ENCODE results near the gene CPED1. TPM values are rescaled to one million over a fixed set of nuclear protein-coding genes. Genes with fewer than 3 reads are reported as not detected.

CPED1 gene
- total and polyA plus RNA-seq, 10 of the 15 experiments (the other 5 are each of a cell fraction or from before 2014, with no cell fraction given) = 0.01 to 0.77 (median 0.10) TPM; not detected in 1

DNA sequence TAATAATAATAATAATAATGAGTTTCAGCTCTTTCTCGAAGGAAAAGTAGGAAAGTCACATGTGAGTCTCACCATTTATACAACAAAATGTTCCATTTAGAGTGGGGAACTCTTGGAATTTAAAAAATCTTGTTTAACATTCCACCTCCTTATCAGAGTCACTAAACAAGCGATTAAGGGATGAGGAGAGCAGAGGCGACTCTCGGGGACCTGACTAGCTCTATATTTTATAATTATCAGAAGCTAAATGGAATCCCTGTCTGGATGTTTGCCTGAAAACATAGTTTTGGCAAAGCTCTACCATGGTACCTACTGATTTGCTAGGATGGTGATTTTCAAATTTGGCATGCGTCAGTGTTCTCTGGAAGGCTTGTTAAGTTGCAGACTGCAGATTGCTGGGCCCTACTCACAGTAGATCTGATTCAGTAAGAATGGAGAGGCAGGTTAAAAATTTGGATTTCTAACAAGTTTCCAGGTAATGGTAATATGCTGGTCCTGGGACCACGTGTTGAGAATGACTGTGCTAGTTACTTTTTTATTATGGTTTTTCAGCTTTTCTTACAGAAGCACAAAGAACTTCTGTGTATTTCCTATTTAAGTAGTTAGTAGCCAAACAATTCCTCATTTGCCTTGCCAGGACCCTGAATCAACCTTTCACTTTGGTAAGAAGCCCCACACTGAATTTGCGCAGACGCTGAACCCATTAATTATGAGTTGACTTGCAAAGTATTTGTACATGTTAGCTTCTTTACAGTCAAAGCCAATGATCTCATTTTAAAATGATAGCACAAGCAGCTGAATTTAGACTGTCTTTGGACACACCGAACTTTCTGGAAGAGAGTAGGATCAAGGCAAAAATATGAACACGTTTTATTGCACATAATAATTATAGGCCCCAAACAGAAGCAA is 39.5 kb downstream of the CPED1 start:
- Histone ChIP-seq H4K20me1 (ENCODE audit: control insufficient read depth, insufficient read depth) (no peaks in the 10 kb centered on the region), H3K4me3 (no peak overlapping the region), H3K4me1 (ENCODE audit: control insufficient read depth, insufficient read depth, low read length) (no peaks in the 10 kb centered on the region), H3K9me3 (replicated peaks; ENCODE audit: control insufficient read depth, insufficient read depth, low read length) (no peaks in the 10 kb centered on the region), H3K79me2 (ENCODE audit: control insufficient read depth, insufficient read depth, low read length) (no peaks in the 10 kb centered on the region), H3K36me3 (ENCODE audit: control insufficient read depth in 2 of 2, insufficient read depth in 2 of 2, low read length in 1 of 2) (no peaks in the 10 kb centered on the region), H3K4me2 (ENCODE audit: control insufficient read depth, insufficient read depth) (no peak overlapping the region), H3K27me3 (replicated peaks in 1 of 2; ENCODE audit: control insufficient read depth in 2 of 2, insufficient read depth in 2 of 2, low read length in 1 of 2) (no peaks in the 10 kb centered on the region), H3K27ac (ENCODE audit: control insufficient read depth, insufficient read depth) (no peak overlapping the region), H3K9ac (ENCODE audit: control insufficient read depth, insufficient read depth, low read length) (no peak overlapping the region), H2AFZ (ENCODE audit: control insufficient read depth, low read depth, low read length) (no peak overlapping the region)
- no peak for ATAC-seq
- POLR2A ChIA-PET = no interaction called here
- in situ Hi-C loops (cut with MboI) (no loop called here), intact Hi-C loops (cut with micrococcal nuclease; ENCODE audit: unreplicated experiment) (no loop called here)
- no peak for TF ChIP-seq NRF1 (conservative IDR thresholded peaks at IDR 0.05; ENCODE audit: low read depth, low read length)
- TF ChIP-seq, protein P1, sequence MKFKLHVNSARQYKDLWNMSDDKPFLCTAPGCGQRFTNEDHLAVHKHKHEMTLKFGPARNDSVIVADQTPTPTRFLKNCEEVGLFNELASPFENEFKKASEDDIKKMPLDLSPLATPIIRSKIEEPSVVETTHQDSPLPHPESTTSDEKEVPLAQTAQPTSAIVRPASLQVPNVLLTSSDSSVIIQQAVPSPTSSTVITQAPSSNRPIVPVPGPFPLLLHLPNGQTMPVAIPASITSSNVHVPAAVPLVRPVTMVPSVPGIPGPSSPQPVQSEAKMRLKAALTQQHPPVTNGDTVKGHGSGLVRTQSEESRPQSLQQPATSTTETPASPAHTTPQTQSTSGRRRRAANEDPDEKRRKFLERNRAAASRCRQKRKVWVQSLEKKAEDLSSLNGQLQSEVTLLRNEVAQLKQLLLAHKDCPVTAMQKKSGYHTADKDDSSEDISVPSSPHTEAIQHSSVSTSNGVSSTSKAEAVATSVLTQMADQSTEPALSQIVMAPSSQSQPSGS (IDR thresholded peaks at IDR 0.05; ENCODE audit: low read length) = no peak
- TF ChIP-seq CREM (IDR thresholded peaks at IDR 0.05; ENCODE audit: low read depth) = no peak
- TF ChIP-seq, protein P2, sequence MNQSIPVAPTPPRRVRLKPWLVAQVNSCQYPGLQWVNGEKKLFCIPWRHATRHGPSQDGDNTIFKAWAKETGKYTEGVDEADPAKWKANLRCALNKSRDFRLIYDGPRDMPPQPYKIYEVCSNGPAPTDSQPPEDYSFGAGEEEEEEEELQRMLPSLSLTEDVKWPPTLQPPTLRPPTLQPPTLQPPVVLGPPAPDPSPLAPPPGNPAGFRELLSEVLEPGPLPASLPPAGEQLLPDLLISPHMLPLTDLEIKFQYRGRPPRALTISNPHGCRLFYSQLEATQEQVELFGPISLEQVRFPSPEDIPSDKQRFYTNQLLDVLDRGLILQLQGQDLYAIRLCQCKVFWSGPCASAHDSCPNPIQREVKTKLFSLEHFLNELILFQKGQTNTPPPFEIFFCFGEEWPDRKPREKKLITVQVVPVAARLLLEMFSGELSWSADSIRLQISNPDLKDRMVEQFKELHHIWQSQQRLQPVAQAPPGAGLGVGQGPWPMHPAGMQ (IDR thresholded peaks at IDR 0.05; ENCODE audit: borderline replicate concordance) = no peak
- no peak for TF ChIP-seq GATAD2B (conservative IDR thresholded peaks at IDR 0.05; ENCODE audit: low read depth)
- no peak for DNase-seq (ENCODE audit: low read depth, low spot score)
- CTCF ChIA-PET = interaction anchor here (0.8 to 1.4 kb wide), 6 partner anchors 11 to 54 kb away, joined by 3 to 6 read pairs (median 4); no protein-coding TSS in a partner anchor
- RAD21 ChIA-PET (ENCODE audit: unreplicated experiment) = no interaction called here
- WGBS (ENCODE audit: insufficient coverage, insufficient replicate concordance, low lambda C conversion rate, missing lambda C conversion rate) = 57% methylated on average over 10 of the region's 10 CpGs
- SMC1A ChIA-PET (ENCODE audit: uncharacterized antibody, unreplicated experiment) = interaction anchor here (0.7 to 2.5 kb wide), 3 partner anchors 18 to 83 kb away, joined by 3 to 5 read pairs (median 3); no protein-coding TSS in a partner anchor
- no TSS peak for BruUV-seq (replicated peaks)
- FAIRE-seq = no peak
